HG03103 (cell line): Measurements from ENCODE around the gene ASB18.

Source experiments
- ATAC-seq: cut with Tn5 transposase; IDR thresholded peaks from one replicate; pipeline ENCODE4 v1.9.1; 2021; ENCODE audit warnings: low read depth; ENCODE audit not compliant: unreplicated experiment

The ASB18 gene

DNA sequence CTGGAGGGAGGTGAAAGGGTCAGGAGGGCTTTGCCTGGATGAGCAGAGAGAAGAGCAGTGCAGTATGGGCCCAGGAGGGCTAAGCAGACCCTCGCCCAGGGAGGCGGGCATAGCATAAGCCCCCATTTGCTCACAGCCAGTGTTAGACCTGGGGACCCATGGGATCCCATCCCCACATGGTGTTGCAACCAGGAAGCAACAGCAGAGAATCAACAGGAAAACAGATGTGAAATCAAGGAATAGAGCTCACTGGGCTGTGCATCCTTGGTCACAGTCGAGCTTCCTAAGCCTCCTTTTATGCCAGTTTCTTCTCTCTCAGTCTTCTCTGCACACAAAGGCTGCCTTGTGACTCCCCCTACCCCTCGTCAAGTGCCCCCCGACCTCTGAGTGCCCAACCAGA lies 19.9 kb downstream of the ASB18 start:
- no peak for ATAC-seq

DNA sequence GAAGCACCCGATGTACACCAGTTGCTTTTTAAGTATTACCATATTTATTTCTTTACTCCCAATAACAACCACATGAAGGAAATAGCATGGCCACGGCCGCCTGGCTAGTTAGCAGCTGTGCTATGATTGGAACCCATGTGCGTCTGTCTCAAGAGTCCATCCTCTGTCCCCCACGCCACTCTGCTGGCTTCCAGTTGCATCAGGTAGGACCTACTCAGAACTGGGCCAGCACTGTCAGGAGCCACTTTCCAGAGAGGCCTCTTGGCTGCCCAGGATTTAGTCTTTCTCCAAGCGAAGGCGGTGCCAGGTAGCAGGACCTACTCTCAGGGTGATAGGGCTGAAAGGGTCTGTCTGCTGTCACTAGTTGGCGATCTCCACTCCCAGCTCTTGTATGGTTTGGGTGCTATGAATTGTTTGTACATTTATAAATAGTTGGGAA lies 22.1 kb downstream of the ASB18 start:
- no peak for ATAC-seq

DNA sequence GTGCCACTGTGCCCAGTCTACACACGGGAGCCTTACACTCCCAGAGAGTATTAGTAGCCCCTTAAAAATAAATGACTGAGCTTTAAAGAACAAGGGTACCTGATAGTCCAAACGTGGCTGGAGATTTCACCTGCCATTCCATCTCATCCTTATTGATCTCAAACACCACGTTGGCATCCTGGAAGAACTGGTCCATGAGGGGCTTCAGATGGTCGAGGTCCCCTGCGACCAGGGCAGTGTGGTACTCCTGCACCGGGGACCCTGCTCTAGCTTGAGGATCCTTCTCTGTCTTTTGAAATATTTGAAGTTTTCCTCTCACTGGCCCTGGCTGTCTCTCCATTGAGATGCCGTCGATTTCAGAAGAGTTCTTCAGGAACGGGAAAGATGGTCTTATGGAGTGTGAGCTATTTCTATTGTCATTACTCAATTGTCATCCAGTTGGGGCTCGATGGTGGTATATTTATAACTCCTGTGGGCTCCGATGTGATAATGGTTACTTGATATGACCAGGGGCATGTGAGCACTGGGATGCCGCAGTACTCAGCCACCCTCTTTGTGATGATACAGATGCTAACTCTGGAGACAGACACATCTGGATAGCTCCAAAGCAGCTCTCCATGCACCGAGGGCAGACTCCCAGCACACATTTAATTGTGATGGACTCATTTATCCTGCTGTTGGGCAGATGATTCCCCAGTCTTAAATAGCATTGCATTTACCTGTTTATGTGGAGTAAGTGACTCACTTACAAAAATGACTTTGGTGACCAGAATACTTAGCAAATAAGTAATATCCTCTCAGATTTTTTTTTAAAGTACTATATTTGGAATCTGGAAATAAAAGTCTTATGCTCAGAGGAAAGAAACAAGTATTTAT lies 22.8 kb downstream of the ASB18 start:
- no peak for ATAC-seq

DNA sequence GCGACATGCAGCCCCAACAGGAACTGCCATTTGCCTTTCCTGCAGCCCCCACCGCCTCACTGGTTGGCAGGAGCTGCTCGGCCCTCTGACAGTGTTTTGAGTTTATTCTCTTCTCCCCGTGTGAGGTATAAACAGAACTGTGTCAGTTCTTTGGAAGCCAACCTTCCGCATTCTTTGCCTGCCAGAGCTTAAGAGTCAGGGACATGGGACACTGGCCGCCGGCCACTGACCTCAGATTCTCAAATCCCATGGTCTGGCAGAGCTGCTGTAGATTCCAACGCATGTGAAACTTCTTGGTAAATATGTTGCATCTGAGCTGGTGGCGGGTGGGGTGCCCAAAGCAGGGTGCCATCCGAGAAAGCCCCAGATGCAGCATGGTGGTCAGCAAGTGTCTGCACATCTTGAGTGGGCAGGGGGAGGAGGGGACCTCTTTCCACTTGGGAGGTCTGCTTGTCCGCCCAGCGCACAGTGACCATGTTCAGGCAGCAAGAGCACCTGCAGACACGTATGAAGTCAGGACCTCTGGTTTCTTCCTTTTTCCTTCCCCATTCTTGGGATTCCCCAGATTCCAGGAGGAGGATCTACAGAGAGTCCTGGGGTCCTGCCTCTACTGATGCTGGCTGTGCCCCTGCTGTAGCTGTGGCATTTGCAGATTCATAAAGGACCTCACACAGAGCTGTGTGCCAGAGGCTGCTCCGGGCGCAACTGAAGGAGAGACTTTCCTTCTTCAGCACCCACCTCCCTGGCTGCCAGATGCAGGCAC lies 23.8 kb downstream of the ASB18 start:
- no peak for ATAC-seq

DNA sequence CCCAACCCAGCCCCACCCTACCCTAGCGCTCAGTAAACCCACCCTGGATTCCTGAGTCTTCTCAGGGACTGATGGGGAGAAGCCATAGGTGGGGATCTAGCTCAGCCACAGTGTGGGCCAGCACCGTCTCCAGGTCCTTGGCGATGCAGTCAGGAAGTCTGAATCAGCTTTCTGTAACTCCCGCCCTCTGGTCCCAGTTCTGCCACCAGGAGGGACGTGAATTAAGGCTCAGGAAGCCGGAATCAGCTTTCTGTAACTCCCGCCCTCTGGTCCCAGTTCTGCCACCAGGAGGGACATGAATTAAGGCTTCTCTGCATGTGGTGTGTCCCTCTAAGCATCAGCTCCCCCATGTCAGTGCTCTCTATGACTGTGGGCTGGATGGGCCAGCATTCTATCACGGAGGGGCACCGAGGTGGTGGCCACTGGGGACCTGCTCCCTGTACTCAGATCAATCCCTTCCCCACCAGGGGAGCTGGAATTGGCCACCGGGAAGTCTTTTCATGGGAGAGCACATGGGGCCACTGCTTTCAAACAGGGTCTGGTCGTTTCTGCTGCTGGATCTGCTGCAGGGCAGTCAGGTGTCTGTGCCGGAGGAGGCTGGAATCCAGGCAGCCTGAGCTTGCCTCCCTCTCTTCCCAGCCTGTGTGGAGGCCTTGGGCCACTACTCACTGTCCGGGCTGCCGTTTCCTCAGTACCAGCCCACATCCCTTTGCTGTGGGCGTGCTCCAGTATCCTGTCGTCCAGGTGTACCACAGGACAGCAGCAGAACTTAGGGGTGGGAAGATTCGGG lies 24.7 kb downstream of the ASB18 start:
- ATAC-seq = no peak

DNA sequence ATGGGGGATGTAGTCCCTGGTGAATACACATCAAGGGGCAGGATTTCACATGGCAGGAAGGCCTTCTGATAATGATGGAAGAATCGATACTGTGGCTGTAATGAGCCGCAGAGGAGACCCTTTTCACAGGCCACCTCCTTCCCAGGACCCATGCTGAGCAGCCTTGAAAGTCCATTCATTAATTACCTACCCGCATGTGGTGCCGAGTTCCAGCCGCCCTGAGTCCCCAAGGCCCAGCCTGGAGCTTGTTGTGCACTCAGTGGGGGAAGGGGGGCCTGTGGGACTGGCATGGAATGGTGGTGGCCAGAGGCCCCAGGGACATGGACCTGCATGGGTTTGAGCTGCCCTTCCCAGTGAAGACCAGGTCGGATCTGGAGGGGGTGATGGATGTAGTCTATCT lies 25.5 kb downstream of the ASB18 start:
- ATAC-seq = no peak

DNA sequence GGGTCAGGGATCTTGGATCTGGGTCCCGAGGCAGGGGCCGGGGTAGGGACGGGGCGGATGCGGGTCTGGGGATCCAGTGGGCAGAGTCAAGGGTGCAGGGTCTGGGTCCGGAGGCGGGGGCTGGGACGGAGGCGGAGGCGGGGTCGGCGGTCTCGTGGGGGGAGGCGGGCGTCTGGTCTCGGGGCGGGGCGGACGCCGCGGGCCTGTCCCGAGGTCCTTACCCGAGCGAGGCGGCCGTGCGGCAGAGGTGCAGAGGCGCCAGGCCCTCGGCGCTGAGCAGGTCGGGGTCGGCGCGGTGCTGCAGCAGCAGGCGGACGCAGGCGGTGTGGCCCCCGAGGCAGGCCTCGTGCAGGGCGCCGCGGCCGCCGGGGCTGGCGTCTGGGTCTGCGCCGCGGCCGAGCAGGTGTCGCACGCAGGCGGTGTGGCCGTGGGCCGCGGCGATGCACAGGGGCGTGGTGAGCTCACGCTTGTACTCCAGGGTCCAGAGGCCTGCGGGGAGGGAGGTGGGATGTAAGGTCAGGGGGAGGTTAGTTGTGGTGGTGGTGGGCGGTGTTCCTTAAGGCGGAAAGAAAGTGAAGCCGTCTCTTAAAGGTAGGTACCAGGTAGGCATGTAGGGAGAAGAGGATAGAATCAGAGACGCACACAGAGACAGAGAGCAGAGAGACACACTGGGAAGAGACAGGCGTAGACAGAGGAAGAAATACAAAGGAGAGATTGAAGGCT lies 26.6 kb downstream of the ASB18 start:
- no peak for ATAC-seq

DNA sequence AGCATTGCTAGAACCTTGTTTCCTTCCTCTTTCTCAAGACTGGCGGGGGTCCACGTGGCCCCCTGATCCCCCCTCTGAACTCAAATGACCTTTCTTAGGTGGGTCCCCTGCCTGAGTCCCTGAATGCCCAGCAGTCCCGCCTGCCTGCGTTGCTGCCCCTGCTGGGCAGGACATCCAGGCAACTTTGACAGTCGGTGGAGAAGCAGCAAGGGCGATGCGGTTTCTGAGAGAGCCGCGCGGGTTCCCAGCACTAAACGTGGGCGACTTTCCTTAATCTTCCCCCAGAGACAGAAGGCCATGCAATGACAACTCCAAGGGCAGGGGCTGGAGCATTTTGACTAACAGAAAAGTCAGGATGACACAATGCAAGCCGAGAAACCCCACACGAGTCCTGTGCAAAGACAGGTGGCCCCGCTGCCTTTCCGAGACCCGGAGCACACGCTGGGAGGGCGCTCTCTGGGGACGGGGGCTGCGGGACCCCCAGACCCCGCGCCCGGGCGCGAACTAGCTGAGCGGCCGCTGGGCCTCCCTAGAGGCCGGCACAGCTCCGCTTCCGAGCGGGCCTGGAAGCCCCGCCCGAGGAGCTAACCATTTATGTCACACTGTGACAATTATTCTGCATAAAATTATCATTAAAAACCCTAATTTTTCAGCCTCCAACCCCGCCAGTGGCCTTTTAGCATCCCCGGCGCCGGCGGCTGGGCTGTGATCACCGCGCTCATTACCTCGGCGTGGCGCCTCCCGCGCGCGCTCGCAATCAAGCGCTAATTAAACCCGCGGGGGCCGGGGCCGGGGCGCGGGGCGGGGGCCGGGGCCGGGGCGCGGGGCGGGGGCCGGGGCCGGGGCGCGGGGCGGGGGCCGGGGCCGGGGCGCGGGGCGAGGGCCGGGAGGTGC lies 27.4 kb downstream of the ASB18 start:
- no peak for ATAC-seq

DNA sequence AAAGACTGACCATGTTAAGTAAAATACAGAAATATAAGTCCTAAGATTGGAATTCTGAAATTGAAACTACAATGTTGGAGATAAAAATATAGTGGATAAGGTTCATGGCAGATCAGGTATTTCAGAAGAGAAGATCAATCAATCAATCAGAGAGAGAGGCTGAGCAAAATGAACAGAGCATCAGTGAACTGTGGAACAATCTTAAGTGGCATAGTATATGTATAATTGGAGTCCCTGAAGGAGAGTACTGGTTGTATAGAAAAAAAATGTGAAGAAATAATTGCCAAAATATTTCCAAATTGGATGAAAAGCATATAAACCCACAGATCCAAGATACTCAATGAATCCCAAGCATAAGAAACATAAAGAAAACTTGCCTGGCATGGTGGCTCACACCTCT lies 35.0 kb downstream of the ASB18 start:
- no peak for ATAC-seq

DNA sequence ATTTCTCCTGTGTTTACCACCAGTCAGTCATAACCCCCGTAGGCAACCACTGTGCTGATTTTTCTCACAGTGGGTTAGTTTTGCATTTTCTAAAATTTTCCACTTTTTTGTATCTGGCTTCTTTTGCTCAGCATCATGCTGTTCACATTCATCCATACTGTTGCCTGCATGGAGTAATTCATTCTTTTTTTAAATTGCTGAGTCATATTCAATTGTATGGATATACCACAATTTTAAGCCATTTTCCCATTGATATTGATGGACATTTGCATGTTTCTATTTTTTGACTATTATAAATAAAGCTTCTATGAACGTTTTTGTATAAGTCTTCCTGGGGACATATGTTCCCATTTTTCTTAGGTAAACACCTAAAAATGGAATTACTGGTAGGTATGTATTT lies 40.5 kb downstream of the ASB18 start:
- ATAC-seq = no peak

DNA sequence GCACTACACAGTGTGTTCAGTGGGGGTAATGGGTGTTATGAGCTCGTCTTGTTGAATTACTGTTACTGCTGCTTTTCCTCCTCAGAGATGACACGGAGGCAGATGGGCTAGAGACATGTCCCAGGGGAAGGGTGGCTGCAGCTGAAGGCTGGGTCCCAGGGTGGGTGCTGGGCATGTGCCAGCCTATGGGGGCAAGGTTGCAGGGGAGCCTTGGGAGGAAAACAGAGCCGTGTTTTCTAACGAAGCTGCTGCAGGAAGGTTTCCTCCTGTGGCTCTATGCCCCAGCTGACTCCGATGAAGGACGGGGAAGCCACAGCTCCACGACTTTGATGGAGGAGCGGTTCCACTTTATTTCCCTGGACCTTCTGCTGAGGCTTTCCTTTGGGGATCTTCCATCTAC lies 42.4 kb downstream of the ASB18 start:
- no peak for ATAC-seq

DNA sequence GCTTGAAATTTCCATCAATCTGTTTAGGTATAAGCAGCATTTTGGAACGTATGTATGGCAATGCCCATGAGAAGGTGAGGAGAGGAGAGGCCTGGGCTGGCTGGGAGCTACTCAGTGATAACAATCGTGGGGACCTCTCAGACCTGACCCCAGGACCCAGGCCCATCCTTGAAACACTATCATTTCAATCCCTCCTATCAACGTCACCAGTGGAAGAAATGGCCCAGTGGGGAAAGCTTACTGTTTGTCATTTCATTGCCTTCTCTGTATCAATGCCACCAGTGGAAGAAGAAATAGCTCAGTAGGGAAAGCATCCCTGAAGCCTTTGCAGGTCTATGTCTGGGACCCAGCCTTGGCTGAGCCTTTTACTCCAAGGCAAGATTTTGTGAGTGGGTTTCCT lies 44.8 kb downstream of the ASB18 start:
- ATAC-seq = no peak

DNA sequence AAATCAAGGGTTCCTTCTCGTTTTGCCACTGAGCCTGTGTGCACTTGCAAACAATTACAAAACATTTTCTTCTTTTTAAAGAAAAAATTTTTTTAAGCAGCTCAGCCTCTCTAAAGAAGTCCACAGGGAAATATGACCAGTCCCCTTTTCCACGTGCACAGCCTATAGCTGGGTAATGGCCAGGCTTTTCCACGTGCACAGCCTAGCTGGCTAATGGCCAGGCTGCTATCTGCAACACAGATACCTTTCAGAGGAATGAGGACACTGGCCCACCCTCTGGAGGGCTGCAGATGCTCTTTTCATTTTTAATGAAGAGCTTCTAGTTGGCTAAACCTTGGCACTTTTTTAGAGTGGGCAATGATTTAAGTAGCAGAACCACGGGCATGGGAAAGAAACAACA lies 46.3 kb downstream of the ASB18 start:
- ATAC-seq = no peak

DNA sequence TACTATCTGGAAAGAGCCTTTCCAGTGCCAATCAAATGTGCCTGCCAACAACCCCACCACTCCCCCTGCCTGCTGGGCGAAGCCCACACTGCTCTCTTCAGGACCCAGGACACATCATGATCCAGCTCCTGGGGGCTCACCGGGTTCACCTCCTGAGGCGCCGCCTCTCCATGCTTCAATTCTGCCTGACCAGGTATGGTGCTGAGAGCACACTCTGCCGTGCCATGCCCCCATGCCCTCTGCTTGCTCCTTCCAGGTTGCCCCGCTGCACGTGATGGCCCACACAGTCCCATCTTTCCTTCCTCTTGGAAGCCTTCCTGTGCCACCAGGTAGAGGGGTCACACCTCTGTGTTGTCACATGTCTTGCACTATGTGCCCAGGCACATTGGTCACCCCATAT lies 47.5 kb downstream of the ASB18 start:
- ATAC-seq = no peak

DNA sequence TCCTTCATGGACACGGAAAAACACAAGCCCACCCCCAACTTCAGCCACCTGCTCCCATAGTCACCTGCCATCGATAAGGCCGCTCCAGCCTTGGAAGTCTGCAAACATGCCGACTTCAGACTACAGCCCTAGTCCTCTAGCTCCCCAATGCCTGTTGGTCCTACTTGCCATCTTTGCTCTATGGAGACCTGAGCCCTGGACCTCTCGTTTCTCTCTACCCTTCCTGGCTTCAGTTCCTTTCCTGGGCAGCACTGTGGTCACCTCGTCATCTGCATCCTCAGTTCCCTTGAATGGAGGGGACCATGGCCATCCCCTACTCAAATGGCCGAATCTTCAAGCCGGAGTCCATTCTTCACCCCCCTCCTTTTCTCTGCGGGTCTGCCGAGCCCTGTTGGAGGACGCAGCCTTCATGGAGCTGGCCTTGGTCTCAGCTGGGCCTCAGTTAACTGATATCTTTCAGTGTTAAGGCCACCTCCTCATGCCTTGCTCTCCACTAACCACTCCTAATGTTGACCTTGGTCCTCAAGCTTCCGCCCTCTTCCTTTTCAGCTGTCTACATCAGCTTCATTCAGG lies 48.4 kb downstream of the ASB18 start:
- ATAC-seq = no peak

DNA sequence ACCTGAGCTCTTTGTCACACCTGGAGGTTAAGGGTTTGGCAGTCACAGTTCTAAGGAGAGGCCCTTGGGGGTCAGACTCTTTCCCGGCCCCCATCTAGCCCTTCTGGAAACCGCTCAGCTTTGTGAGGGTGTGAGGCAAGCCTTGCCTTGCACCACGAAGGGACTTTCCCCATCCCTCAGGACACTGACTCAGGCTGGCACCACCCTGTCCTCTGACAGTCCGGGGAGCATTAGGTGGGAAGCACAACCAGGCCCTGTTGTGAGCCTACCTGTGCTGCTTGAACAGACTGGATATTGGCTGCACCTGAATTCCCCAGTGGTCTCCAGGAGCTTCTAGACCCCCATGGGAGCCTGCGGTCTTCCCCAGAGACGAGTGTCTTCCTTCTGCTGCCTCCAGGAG lies 49.0 kb downstream of the ASB18 start:
- no peak for ATAC-seq

DNA sequence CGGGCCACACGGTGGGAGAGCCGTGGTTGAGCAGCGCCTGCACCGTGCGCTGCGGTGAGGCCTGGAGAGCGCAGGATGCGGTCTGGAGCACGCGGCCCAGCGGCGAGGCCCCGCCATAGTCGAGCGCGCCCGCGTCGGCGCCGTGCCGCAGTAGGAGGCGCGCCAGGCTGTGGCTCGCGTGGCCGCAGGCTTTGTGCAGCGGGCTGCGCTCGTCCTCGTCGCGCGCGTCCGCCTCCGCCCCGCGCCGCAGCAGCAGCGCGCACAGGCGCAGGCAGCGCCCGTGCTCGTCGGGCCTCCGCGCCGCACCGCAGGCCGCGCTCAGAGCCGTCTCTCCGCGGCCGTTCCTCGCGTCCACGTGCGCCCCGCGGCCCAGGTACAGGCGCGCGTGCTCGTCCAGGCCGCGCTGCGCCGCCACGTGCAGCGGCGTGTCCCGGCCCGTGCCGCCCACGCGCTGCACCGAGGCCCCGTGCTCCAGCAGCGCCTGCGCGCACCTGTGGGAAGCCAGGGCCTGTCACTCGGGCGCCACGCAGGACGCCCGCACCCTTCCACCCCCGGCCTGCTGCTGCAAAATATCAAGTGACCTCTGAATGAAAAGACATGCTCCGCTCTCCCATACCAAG lies 49.7 kb downstream of the ASB18 start:
- no peak for ATAC-seq

DNA sequence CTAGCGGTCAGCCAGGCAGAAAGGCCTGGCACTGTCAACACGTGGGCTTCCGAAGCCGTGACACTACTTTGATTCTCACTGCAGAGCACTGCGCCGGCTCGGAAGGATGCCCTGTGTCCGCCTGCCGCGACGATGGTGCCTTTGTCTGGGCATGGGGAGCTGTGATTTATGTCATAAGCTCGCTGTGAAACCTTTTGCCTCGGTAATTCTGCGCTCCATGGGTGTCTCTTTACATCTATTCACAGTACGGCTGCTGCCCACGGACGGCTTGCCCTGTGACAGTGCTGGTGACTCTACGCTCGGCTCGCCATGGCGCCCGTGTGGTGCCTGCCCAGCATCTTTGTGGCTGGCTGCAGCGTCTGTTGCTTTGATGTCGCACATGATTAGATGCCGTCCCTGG lies 52.9 kb downstream of the ASB18 start:
- no peak for ATAC-seq

DNA sequence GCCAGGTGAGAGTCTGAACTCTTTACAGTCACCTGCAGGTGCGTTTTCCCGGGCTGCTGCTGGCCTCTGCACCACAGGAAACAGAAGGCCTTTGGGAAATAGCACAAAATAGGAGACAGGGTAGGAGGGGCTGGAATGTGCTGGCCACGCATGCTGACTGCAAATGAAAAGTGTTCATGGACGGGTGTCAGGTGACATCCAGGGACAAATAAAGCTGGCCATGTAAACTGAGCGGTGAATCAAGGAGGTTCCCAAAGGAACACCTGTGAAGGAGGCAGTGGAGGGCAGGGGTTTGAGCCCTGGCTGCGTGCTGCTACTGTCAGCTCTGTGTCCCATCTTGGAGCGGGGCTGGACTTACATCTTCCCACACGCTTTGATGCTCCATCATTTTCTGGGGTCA lies 53.7 kb downstream of the ASB18 start:
- no peak for ATAC-seq
